ENCODE results near the gene NAPEPLD.
"Not testable (repeated sequence)": the region's sequence is repeated elsewhere in the genome, so short reads cannot be mapped to it uniquely, and the experiment has no call there.

The NAPEPLD gene

DNA sequence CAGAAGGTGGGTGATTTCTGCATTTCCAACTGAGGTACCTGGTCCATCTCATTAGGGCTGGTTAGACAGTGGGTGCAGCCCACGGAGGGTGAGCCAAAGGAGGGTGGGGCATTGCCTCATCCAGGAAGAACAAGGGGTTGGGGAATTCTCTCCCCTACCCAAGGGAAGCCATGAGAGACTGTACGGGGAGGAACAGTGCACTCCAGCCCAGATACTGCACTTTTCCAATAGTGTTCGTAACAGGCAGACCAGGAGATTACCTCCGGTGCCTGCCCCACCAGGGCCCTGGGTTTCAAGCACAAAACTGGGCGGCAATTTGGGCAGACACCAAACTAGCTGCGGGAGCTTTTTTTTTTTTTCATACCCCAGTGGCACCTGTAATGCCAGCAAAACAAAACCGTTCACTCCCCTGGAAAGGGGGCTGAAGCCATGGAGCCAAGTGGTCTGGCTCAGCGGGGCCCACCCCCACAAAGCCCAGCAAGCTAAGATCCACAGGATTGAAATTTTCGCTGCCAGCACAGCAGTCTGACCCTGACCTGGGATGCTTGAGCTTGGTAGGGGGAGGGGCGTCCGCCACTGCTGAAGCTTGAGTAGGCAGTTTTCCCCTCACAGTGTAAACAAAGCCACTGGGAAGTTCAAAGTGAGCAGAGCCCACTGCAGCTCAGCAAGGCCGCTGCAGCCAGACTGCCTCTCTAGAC is 42.7 kb downstream of the NAPEPLD start:
- no peak for DNase-seq

DNA sequence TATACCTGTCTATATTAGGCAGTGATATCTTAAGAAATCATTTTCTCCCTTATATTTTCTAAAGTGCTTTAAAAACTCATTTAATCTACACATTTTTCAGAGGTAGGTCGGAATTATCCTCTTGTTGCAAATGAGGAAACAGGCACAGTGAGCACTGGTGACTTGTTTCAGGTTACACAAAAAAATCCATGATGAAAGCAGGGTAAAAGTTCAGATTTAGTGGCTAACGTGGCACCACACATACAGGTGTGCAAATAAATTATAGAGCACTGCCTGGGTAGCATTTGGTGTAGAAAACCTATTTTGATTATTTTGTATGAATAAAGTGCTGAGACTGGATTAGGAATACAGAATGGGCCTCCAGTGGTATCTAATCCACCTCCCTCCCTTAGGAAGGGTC is 47.4 kb downstream of the NAPEPLD start:
- DNase-seq: no peak

DNA sequence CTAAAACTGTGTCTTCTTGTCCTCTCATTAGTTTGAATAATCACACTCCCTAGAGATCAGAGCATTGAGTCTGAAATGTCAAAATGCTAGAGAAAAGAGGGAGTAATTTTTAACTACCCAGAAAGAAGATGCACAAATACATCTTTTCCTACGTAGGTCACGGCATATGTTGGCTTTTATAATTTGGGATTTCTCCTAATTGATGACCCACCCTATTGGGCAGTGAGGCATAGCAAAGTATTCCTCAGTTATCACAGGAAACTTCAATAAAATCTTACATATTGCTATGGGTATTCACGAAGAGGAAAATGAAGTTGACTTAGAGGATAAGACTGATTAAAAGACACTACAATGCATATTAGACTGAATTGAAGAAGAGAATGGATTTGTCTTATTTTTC is 48.6 kb downstream of the NAPEPLD start:
- no peak for DNase-seq

GRCh38 chr7:103097041-103097440 is 51.9 kb downstream of the NAPEPLD start:
- no peak for DNase-seq

GRCh38 chr7:103095558-103095957 is 53.3 kb downstream of the NAPEPLD start:
- DNase-seq: not testable (repeated sequence)

GRCh38 chr7:103094102-103094501 is 54.8 kb downstream of the NAPEPLD start:
- no peak for DNase-seq

- DNase-seq: no peak
These were observed 55.5 kb downstream of the NAPEPLD start for GRCh38 chr7:103093429-103093828.

DNA sequence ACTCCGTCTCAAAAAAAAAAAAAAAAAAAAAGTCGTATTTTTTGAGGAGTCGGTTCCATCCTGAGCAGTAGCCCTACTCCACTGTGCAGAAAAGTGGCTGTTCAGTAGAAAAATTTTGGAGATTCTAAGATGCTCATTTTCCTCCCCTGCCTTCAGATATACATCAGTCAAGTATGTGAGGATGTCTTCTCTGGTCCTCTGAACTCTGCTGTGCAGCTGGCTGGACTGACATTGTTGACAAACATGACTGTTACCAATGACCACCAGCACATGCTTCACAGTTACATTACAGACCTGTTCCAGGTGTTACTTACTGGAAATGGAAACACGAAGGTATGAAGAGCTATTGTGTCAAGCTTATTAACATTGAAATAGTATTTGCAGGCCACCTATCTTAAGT is 56.6 kb downstream of the NAPEPLD start:
- not testable (repeated sequence) for DNase-seq

DNA sequence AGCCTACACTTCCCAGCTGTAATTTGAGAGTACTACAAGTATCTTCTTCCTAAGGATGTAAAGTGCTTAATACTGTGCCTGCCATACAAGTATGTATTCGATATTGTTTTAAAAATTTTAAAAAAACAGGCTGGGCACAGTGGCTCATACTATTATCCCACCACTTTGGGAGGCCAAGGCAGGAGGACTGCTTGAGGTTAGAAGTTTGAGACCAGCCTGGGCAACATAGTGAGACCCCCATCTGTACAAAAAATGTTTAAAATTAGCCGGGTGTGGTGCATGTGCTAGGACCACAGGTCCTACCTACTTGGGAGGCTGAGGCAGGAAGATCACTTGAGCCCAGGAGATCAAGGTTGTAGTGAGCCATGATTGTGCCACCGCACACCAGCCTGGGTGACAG is 65.7 kb downstream of the NAPEPLD start:
- no peak for DNase-seq

DNA sequence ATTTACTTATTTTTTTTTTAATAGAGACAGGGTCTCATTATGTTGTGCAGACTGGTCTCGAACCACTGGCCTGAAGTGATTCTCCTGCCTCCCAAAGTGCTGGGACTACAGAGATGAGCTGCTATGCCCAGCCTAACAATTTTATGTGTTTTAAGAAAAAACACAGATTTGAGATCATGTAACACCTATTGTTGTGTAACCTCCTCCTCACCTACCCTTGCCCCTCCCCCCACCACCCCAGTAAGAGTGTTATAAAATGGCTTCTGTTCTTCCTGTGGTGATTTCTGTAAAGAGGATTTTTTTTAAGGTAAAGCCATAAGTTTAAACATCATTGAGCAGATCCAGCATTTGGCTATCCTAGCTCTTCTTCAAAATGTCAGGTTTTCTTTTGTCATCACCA is 66.4 kb downstream of the NAPEPLD start:
- no peak for DNase-seq

DNA sequence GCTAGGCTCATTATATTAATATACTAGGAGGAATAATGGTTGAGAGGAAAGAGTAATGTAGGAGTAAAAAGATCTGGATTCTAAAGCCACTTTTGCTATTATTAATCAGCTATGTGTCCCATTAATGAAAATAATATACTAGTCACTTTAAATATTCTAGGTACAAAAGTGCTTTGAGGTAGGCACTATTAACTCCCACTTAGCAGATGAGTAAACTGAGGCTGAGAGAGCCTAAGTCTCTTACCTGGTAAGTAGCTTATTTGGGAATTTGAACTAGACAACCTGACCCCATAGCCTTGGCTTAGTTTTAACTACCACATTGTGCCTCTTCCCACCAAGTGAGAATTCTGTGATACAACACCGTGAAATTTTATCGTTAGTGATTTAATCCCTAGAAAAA is 68.0 kb downstream of the NAPEPLD start:
- no peak for DNase-seq

- DNase-seq: no peak
These were observed 69.1 kb downstream of the NAPEPLD start for GRCh38 chr7:103079836-103080235.

DNA sequence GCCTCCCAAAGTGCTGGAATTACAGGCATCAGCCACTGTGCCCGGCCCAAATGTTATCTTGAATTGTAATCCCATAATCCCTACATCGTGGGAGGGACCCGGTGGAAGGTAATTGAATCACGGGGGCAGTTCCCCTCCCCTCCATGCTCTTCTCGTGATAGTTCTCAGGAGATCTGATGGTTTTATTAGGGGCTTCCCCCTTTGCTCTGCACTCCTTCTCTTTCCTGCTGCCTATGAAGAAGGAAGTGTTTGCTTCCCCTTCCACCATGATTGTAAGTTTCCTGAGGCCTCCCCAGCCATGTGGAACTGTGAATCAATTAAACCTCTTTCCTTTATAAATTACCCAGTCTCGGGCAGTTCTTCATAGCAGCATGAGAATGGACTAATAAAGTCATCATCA is 70.7 kb downstream of the NAPEPLD start:
- DNase-seq: peak; percentile 17 to 61 (median 52)

DNA sequence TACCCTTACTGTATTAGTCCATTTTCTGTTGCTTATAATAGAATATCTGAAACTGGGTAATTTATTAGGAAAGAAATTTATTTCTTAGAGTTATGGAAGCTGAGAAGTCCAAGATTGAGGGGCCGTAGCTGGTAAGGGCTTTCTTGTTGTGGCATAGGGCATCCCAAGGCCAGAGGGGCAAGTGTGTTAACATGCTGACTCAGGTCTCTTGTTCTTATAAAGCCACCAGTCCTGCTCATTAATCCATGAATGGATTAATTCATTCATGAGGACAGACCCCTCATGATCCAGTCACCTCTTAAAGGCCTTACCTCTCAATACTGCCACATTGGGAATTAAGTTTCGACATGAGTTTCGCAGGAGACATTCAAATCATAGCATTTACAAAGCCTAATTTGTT is 71.6 kb downstream of the NAPEPLD start:
- no peak for DNase-seq

DNA sequence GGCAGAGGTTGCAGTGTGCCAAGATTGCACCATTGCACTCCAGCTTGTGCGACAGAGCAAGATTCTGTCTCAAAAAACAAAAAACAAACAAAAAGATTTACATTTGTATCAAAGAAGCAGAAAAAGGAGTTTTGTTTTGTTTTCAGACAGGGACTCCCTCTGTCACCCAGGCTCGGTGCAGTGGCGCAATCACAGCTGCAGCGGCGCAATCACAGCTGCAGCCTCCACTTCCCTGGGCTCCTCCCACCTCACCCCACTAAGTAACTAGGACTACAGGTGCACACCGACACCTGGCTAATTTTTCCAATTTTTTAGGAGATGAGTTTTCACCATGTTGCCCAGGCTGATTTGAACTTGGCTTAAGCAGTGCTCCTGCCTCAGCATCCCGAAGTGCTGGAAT is 72.1 kb downstream of the NAPEPLD start:
- peak in 3 of 4 experiments; percentile 40 to 59 (median 54) for DNase-seq

- peak; percentile 58 to 83 (median 70) for DNase-seq
These were observed 73.5 kb downstream of the NAPEPLD start for GRCh38 chr7:103075337-103075918.

DNA sequence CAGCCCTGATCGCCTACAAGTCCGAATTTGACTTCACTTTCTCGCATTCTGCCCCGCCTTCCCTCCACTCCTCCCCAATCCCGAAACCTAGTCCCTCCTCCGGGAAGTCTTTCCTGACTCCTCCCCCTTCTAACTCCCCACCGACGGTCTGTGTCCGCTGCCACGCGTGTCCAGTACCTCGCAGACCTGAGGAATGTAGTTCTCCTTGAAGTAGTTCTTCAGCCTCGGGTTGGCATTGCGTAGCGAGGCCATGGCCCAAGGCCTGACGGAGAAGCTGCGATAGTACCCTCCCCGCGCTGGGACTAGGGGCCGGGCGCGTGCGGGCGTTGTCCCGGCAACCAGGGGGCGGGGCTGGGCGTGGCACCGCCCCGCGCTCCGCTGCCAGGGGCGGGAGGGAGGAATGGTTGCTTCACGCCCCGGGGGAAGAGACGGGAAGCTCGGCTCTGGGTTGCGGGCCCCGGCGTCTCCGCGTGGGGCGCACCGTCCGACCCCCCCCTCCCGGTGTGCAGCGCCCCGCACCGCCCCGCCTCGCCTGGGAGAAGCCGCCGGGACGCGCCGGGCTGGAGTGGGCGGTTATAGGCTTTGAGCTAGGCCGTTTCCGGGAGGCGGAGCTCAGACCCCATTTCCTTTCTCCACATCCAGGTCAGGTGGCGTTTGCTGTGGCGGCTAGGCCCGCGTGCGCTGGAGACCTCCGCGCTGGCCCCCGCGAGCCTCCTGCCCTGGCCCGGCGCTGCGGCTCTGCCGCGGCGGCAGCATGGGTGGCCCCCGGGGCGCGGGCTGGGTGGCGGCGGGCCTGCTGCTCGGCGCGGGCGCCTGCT is 74.2 kb downstream of the NAPEPLD start, which contains the start of the genes ARMC10 and FBXL13:
Gene ARMC10, plus strand, starts transcription at position 622 of the 818 bp plus-strand sequence. Its CDS starts 133 bp downstream, at position 755.
Gene FBXL13, minus strand, starts transcription at position 278 of the 818 bp plus-strand sequence.
- peak; percentile 94 to 97 (median 96) for DNase-seq

- no peak for DNase-seq
These were observed 74.8 kb downstream of the NAPEPLD start for GRCh38 chr7:103073989-103074518.

DNA sequence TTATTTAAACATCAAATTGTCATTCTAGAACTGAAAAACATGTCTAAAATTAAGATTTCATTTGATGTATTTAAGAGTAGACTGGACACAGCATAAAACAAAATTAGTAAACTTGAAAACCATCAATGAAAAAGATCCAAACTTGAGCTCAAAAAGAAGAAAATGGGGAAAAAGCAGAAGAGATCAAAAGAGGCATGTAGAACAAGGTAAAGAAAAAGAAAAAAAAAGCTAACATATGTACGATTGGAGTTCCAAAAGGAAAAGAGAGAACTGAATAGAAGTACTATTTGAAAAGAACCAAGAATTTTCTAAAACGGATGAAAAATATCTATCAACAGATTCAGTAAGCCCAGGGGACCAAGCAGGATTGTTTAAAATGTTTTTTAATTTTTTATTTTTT is 77.9 kb downstream of the NAPEPLD start:
- DNase-seq: no peak

DNA sequence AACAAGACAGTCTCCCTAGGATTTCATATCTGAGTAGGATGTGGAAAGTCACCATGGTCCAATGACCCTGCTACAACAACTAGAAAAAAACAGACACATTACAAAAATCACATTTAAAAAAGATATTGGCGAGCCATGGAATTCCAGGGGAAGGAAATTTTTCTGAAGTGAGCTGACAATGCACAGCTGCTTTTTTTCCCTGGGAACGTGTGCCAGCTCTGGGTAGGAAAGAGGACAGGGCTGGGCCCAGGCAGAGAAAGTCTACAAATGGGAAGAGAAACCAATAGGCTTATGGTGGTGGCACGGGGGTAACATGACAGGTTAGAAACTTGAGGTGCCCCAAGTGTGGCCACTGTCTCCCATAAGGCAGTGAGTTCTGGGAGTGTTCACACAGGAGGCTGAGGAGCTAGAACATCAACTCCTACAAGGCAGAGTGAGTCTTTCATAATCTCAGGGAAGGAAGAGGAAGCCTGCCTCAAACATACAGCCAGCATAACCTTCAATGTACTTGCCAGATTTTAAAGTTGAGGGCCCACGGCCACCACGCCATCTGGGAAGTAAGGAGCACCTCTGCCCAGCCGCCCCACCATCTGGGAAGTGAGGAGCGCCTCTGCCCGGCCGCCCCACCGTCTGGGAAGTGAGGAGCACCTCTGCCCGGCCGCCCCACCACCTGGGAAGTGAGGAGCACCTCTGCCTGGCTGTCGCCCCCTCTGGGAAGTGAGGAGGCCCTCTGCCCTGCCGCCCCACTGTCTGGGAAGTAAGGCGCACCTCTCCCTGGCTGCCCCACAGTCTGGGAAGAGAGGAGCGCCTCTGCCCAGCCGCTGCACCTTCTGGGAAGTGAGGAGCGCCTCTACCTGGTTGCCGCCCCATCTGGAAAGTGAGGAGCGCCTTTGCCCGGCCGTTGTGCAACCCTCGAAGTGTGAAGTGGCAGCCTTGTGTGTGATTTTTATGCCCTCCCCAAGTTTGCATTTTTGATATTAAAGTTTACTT is 80.2 kb downstream of the NAPEPLD start:
- no peak for DNase-seq

GRCh38 chr7:103065667-103066066 is 83.2 kb downstream of the NAPEPLD start:
- DNase-seq: peak; percentile 26 to 66 (median 52)

GRCh38 chr7:103063895-103064294 is 85.0 kb downstream of the NAPEPLD start:
- no peak for DNase-seq
